Measurements from ENCODE around the gene FOXO1. TPM values are rescaled to one million over a fixed set of nuclear protein-coding genes. Genes with fewer than 3 reads are reported as not detected.
A peak's percentile ranks its signal among the peaks of the same experiment; 100 is the strongest.

Gene FOXO1
- total and polyA plus RNA-seq, 2 of the 13 experiments (the other 11 are each of a cell fraction or from before 2014, with no cell fraction given) = 8.1 to 13.1 TPM

- TF ChIP-seq DZIP1 (CRISPR knock-in tag; IDR thresholded peaks at IDR 0.05) = no peak
- TF ChIP-seq CEBPG (CRISPR knock-in tag; IDR thresholded peaks at IDR 0.05) = peak; percentile 88
- TF ChIP-seq ZNF792 (CRISPR knock-in tag; IDR thresholded peaks at IDR 0.05) = peak; percentile 13; the same call in 1 of the 2 replicates
- peak; percentile 63; the same call in 1 of the 2 replicates for TF ChIP-seq ZNF776 (CRISPR knock-in tag; IDR thresholded peaks at IDR 0.05)
- TF ChIP-seq ZNF432 (CRISPR knock-in tag; IDR thresholded peaks at IDR 0.05; ENCODE audit: borderline replicate concordance) = no peak
- 0 out of 2 replicates have a peak, but pooled peaks have one; percentile 21 for TF ChIP-seq ZNF546 (CRISPR knock-in tag; conservative IDR thresholded peaks at IDR 0.05)
- TF ChIP-seq ZMYM4 (CRISPR knock-in tag; IDR thresholded peaks at IDR 0.05) = peak; percentile 38; the same call in 1 of the 2 replicates
- TF ChIP-seq SKIL (CRISPR knock-in tag; IDR thresholded peaks at IDR 0.05; ENCODE audit: borderline replicate concordance) = peak; percentile 57; the same call in 1 of the 2 replicates
- peak; percentile 50; the same call in 1 of the 2 replicates for TF ChIP-seq ZBTB38 (CRISPR knock-in tag; IDR thresholded peaks at IDR 0.05)
- peak; percentile 86 for TF ChIP-seq ZNF317 (CRISPR knock-in tag; IDR thresholded peaks at IDR 0.05)
- TF ChIP-seq ZNF746 (CRISPR knock-in tag; IDR thresholded peaks at IDR 0.05) = peak; percentile 64; the same call in 1 of the 2 replicates
- peak; percentile 13 for TF ChIP-seq MED8 (CRISPR knock-in tag; IDR thresholded peaks at IDR 0.05; ENCODE audit: insufficient replicate concordance)
- TF ChIP-seq MYPOP (CRISPR knock-in tag; IDR thresholded peaks at IDR 0.05) = no peak
- TF ChIP-seq KDM5B (CRISPR knock-in tag; IDR thresholded peaks at IDR 0.05; ENCODE audit: borderline replicate concordance) = 0 out of 2 replicates have a peak, but pooled peaks have one; percentile 50
- peak; percentile 73 for TF ChIP-seq TCF7 (IDR thresholded peaks at IDR 0.05; ENCODE audit: low read depth)
- TF ChIP-seq ZFP91 (CRISPR knock-in tag; IDR thresholded peaks at IDR 0.05; ENCODE audit: borderline replicate concordance) = peak; percentile 59; the same call in 1 of the 2 replicates
- peak; percentile 51 for TF ChIP-seq TBX2 (CRISPR knock-in tag; IDR thresholded peaks at IDR 0.05; ENCODE audit: borderline replicate concordance)
- 0 out of 2 replicates have a peak, but pooled peaks have one; percentile 21 for TF ChIP-seq ZNF12 (CRISPR knock-in tag; IDR thresholded peaks at IDR 0.05)
- peak; percentile 10; the same call in 1 of the 2 replicates for TF ChIP-seq HDAC2 (CRISPR knock-in tag; IDR thresholded peaks at IDR 0.05)
- 0 out of 2 replicates have a peak, but pooled peaks have one; percentile 62 for TF ChIP-seq SIX4 (CRISPR knock-in tag; IDR thresholded peaks at IDR 0.05)
- TF ChIP-seq SP2 (CRISPR knock-in tag; IDR thresholded peaks at IDR 0.05) = no peak
Observed at GRCh38 chr13:40563350-40564125, 102.9 kb downstream of the FOXO1 start (continued).
